Measurements from ENCODE around the gene NCKAP5L. TPM values are rescaled to one million over a fixed set of nuclear protein-coding genes. Genes with fewer than 3 reads are reported as not detected.

Gene NCKAP5L
- total and polyA plus RNA-seq, 2 experiments from 2014 or later: 10.2 to 37.0 TPM

DNA sequence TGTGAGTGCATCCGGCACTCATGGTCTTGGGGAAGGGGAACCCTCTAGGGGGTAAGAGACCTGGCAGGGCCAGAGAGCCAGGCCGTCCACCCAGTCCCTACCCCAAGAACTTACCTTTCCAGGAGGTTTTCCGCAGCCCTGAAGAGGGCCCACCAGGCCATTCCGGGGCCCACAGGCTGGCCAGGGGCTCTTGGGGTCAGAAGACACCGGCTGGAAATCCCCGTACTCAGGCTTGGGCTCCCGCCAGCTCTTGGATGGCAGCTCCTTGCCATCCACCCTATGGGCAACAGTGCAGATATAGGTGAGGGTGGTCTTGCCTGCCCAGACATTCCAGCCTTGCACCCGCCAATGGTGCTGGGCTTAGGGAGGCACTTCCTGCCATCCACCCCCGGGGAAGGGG, 34.6 kb downstream of the NCKAP5L start:
- H3K4me3 ChIP-seq: no peak overlapping the region
- DNase-seq (ENCODE audit: low spot score): no peak
- 0 out of 2 replicates have a peak, but pooled peaks cover 2% of the 10 kb centered on the region for H4K20me1 ChIP-seq (replicated peaks; ENCODE audit: insufficient read depth)

More for the DNA sequence above, 34.6 kb downstream of the NCKAP5L start:
- Mint-ChIP-seq H3K27ac (no peak overlapping the region), H3K9me3 (no peaks in the 10 kb centered on the region), H3K4me3 (no peak overlapping the region), H3K4me1 (peaks cover 19% of the 10 kb centered on the region), H3K36me3 (ENCODE audit: low read depth) (peaks cover 4% of the 10 kb centered on the region; the same call in 2 of the 3 replicates), H3K27me3 (ENCODE audit: insufficient read depth, low read depth, poor library complexity) (peaks cover 12% of the 10 kb centered on the region)
- Histone ChIP-seq H3K79me2 (replicated peaks; ENCODE audit: insufficient read depth) (no peaks in the 10 kb centered on the region), H3K4me1 (ENCODE audit: insufficient read depth) (peaks cover 9% of the 10 kb centered on the region; the same call in 1 of the 2 replicates), H3K9me2 (ENCODE audit: insufficient read depth) (no peaks in the 10 kb centered on the region), H2AFZ (no peak overlapping the region), H3K4me2 (no peak overlapping the region), H3K27ac (ENCODE audit: low read depth) (no peak overlapping the region), H3K36me3 (ENCODE audit: insufficient read depth) (no peaks in the 10 kb centered on the region), H3K27me3 (ENCODE audit: insufficient read depth) (no peaks in the 10 kb centered on the region), H3F3A (replicated peaks; ENCODE audit: low read depth) (no peaks in the 10 kb centered on the region)
- ATAC-seq: no peak
- TF ChIP-seq, protein P1, sequence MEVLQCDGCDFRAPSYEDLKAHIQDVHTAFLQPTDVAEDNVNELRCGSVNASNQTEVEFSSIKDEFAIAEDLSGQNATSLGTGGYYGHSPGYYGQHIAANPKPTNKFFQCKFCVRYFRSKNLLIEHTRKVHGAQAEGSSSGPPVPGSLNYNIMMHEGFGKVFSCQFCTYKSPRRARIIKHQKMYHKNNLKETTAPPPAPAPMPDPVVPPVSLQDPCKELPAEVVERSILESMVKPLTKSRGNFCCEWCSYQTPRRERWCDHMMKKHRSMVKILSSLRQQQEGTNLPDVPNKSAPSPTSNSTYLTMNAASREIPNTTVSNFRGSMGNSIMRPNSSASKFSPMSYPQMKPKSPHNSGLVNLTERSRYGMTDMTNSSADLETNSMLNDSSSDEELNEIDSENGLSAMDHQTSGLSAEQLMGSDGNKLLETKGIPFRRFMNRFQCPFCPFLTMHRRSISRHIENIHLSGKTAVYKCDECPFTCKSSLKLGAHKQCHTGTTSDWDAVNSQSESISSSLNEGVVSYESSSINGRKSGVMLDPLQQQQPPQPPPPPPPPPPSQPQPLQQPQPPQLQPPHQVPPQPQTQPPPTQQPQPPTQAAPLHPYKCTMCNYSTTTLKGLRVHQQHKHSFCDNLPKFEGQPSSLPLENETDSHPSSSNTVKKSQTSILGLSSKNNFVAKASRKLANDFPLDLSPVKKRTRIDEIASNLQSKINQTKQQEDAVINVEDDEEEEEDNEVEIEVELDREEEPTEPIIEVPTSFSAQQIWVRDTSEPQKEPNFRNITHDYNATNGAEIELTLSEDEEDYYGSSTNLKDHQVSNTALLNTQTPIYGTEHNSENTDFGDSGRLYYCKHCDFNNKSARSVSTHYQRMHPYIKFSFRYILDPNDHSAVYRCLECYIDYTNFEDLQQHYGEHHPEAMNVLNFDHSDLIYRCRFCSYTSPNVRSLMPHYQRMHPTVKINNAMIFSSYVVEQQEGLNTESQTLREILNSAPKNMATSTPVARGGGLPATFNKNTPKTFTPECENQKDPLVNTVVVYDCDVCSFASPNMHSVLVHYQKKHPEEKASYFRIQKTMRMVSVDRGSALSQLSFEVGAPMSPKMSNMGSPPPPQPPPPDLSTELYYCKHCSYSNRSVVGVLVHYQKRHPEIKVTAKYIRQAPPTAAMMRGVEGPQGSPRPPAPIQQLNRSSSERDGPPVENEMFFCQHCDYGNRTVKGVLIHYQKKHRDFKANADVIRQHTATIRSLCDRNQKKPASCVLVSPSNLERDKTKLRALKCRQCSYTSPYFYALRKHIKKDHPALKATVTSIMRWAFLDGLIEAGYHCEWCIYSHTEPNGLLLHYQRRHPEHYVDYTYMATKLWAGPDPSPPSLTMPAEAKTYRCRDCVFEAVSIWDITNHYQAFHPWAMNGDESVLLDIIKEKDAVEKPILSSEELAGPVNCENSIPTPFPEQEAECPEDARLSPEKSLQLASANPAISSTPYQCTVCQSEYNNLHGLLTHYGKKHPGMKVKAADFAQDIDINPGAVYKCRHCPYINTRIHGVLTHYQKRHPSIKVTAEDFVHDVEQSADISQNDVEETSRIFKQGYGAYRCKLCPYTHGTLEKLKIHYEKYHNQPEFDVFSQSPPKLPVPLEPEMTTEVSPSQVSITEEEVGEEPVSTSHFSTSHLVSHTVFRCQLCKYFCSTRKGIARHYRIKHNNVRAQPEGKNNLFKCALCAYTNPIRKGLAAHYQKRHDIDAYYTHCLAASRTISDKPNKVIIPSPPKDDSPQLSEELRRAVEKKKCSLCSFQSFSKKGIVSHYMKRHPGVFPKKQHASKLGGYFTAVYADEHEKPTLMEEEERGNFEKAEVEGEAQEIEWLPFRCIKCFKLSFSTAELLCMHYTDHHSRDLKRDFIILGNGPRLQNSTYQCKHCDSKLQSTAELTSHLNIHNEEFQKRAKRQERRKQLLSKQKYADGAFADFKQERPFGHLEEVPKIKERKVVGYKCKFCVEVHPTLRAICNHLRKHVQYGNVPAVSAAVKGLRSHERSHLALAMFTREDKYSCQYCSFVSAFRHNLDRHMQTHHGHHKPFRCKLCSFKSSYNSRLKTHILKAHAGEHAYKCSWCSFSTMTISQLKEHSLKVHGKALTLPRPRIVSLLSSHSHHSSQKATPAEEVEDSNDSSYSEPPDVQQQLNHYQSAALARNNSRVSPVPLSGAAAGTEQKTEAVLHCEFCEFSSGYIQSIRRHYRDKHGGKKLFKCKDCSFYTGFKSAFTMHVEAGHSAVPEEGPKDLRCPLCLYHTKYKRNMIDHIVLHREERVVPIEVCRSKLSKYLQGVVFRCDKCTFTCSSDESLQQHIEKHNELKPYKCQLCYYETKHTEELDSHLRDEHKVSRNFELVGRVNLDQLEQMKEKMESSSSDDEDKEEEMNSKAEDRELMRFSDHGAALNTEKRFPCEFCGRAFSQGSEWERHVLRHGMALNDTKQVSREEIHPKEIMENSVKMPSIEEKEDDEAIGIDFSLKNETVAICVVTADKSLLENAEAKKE (CRISPR knock-in tag; IDR thresholded peaks at IDR 0.05): no peak
- TF ChIP-seq POLR2AphosphoS5 (IDR thresholded peaks at IDR 0.05; ENCODE audit: low read depth): no peak
- TF ChIP-seq, protein P2, sequence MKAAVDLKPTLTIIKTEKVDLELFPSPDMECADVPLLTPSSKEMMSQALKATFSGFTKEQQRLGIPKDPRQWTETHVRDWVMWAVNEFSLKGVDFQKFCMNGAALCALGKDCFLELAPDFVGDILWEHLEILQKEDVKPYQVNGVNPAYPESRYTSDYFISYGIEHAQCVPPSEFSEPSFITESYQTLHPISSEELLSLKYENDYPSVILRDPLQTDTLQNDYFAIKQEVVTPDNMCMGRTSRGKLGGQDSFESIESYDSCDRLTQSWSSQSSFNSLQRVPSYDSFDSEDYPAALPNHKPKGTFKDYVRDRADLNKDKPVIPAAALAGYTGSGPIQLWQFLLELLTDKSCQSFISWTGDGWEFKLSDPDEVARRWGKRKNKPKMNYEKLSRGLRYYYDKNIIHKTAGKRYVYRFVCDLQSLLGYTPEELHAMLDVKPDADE (IDR thresholded peaks at IDR 0.05): no peak
- no peak for TF ChIP-seq NANOG (IDR thresholded peaks at IDR 0.05; ENCODE audit: borderline replicate concordance)
- TF ChIP-seq, protein P3, sequence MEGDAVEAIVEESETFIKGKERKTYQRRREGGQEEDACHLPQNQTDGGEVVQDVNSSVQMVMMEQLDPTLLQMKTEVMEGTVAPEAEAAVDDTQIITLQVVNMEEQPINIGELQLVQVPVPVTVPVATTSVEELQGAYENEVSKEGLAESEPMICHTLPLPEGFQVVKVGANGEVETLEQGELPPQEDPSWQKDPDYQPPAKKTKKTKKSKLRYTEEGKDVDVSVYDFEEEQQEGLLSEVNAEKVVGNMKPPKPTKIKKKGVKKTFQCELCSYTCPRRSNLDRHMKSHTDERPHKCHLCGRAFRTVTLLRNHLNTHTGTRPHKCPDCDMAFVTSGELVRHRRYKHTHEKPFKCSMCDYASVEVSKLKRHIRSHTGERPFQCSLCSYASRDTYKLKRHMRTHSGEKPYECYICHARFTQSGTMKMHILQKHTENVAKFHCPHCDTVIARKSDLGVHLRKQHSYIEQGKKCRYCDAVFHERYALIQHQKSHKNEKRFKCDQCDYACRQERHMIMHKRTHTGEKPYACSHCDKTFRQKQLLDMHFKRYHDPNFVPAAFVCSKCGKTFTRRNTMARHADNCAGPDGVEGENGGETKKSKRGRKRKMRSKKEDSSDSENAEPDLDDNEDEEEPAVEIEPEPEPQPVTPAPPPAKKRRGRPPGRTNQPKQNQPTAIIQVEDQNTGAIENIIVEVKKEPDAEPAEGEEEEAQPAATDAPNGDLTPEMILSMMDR (conservative IDR thresholded peaks at IDR 0.05; ENCODE audit: low read depth in 2 of 2): no peak
- TF ChIP-seq, protein P4, sequence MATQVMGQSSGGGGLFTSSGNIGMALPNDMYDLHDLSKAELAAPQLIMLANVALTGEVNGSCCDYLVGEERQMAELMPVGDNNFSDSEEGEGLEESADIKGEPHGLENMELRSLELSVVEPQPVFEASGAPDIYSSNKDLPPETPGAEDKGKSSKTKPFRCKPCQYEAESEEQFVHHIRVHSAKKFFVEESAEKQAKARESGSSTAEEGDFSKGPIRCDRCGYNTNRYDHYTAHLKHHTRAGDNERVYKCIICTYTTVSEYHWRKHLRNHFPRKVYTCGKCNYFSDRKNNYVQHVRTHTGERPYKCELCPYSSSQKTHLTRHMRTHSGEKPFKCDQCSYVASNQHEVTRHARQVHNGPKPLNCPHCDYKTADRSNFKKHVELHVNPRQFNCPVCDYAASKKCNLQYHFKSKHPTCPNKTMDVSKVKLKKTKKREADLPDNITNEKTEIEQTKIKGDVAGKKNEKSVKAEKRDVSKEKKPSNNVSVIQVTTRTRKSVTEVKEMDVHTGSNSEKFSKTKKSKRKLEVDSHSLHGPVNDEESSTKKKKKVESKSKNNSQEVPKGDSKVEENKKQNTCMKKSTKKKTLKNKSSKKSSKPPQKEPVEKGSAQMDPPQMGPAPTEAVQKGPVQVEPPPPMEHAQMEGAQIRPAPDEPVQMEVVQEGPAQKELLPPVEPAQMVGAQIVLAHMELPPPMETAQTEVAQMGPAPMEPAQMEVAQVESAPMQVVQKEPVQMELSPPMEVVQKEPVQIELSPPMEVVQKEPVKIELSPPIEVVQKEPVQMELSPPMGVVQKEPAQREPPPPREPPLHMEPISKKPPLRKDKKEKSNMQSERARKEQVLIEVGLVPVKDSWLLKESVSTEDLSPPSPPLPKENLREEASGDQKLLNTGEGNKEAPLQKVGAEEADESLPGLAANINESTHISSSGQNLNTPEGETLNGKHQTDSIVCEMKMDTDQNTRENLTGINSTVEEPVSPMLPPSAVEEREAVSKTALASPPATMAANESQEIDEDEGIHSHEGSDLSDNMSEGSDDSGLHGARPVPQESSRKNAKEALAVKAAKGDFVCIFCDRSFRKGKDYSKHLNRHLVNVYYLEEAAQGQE (IDR thresholded peaks at IDR 0.05; ENCODE audit: unreplicated experiment): no peak
- no peak for TF ChIP-seq JUNB (IDR thresholded peaks at IDR 0.05; ENCODE audit: unreplicated experiment)
- TF ChIP-seq EZH2phosphoT487 (IDR thresholded peaks at IDR 0.05; ENCODE audit: unreplicated experiment): no peak
- TF ChIP-seq CREB1 (CRISPR knock-in tag; IDR thresholded peaks at IDR 0.05; ENCODE audit: low read depth): no peak
- TF ChIP-seq ZNF331 (CRISPR knock-in tag; IDR thresholded peaks at IDR 0.05; ENCODE audit: low read depth): no peak
- TF ChIP-seq ZNF114 (CRISPR knock-in tag; IDR thresholded peaks at IDR 0.05): no peak
- TF ChIP-seq STAT1 (IDR thresholded peaks at IDR 0.05; ENCODE audit: unreplicated experiment): no peak
- TF ChIP-seq EZH2 (IDR thresholded peaks at IDR 0.05; ENCODE audit: low read depth, unreplicated experiment): no peak

Measured in GM23338 (cell line).